Measurements from ENCODE around the gene PFKFB3.

PFKFB3 gene

GRCh38 chr10:6194311-6194710 is 8.4 kb upstream of the PFKFB3 start:
- TF ChIP-seq MAX (IDR thresholded peaks at IDR 0.05) (no peak), EGR1 (IDR thresholded peaks at IDR 0.05) (no peak), EP300 (IDR thresholded peaks at IDR 0.05; ENCODE audit: borderline replicate concordance) (no peak), YY1 (IDR thresholded peaks at IDR 0.05; ENCODE audit: low read depth) (no peak), FOXM1 (IDR thresholded peaks at IDR 0.05; ENCODE audit: borderline replicate concordance, low read depth) (no peak), NFIC (IDR thresholded peaks at IDR 0.05) (no peak), RAD21 (IDR thresholded peaks at IDR 0.05; ENCODE audit: low read depth) (no peak), TEAD4 (IDR thresholded peaks at IDR 0.05) (no peak), CEBPB (IDR thresholded peaks at IDR 0.05) (no peak), CREB1 (IDR thresholded peaks at IDR 0.05; ENCODE audit: low read depth) (no peak)
- TF ChIP-seq, protein P1, sequence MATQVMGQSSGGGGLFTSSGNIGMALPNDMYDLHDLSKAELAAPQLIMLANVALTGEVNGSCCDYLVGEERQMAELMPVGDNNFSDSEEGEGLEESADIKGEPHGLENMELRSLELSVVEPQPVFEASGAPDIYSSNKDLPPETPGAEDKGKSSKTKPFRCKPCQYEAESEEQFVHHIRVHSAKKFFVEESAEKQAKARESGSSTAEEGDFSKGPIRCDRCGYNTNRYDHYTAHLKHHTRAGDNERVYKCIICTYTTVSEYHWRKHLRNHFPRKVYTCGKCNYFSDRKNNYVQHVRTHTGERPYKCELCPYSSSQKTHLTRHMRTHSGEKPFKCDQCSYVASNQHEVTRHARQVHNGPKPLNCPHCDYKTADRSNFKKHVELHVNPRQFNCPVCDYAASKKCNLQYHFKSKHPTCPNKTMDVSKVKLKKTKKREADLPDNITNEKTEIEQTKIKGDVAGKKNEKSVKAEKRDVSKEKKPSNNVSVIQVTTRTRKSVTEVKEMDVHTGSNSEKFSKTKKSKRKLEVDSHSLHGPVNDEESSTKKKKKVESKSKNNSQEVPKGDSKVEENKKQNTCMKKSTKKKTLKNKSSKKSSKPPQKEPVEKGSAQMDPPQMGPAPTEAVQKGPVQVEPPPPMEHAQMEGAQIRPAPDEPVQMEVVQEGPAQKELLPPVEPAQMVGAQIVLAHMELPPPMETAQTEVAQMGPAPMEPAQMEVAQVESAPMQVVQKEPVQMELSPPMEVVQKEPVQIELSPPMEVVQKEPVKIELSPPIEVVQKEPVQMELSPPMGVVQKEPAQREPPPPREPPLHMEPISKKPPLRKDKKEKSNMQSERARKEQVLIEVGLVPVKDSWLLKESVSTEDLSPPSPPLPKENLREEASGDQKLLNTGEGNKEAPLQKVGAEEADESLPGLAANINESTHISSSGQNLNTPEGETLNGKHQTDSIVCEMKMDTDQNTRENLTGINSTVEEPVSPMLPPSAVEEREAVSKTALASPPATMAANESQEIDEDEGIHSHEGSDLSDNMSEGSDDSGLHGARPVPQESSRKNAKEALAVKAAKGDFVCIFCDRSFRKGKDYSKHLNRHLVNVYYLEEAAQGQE (IDR thresholded peaks at IDR 0.05; ENCODE audit: low read depth), result no peak
- TF ChIP-seq, protein P2, sequence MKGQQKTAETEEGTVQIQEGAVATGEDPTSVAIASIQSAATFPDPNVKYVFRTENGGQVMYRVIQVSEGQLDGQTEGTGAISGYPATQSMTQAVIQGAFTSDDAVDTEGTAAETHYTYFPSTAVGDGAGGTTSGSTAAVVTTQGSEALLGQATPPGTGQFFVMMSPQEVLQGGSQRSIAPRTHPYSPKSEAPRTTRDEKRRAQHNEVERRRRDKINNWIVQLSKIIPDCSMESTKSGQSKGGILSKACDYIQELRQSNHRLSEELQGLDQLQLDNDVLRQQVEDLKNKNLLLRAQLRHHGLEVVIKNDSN (IDR thresholded peaks at IDR 0.05), result no peak

- TF ChIP-seq CEBPB (IDR thresholded peaks at IDR 0.05) (no peak), MAX (IDR thresholded peaks at IDR 0.05) (no peak), NFIC (IDR thresholded peaks at IDR 0.05) (no peak), ZBTB7A (IDR thresholded peaks at IDR 0.05; ENCODE audit: low read depth) (no peak), EGR1 (IDR thresholded peaks at IDR 0.05) (no peak), TAF1 (IDR thresholded peaks at IDR 0.05; ENCODE audit: low read depth) (no peak), EP300 (IDR thresholded peaks at IDR 0.05; ENCODE audit: borderline replicate concordance) (no peak), CREB1 (IDR thresholded peaks at IDR 0.05; ENCODE audit: low read depth) (no peak), RAD21 (IDR thresholded peaks at IDR 0.05; ENCODE audit: low read depth) (no peak), TEAD4 (IDR thresholded peaks at IDR 0.05) (no peak), YY1 (IDR thresholded peaks at IDR 0.05; ENCODE audit: low read depth) (no peak), TCF12 (IDR thresholded peaks at IDR 0.05; ENCODE audit: low read depth) (no peak), FOXM1 (IDR thresholded peaks at IDR 0.05; ENCODE audit: borderline replicate concordance, low read depth) (no peak)
- TF ChIP-seq, protein P1 (IDR thresholded peaks at IDR 0.05; ENCODE audit: low read depth), result no peak
- TF ChIP-seq, protein P2 (IDR thresholded peaks at IDR 0.05), result no peak
Measured at GRCh38 chr10:6195376-6195775, 7.4 kb upstream of the PFKFB3 start.

- TF ChIP-seq NFIC (IDR thresholded peaks at IDR 0.05) (no peak), TCF12 (IDR thresholded peaks at IDR 0.05; ENCODE audit: low read depth) (no peak), CREB1 (IDR thresholded peaks at IDR 0.05; ENCODE audit: low read depth) (no peak), CEBPB (IDR thresholded peaks at IDR 0.05) (no peak), TAF1 (IDR thresholded peaks at IDR 0.05; ENCODE audit: low read depth) (no peak), YY1 (IDR thresholded peaks at IDR 0.05; ENCODE audit: low read depth) (no peak), EGR1 (IDR thresholded peaks at IDR 0.05) (no peak), RAD21 (IDR thresholded peaks at IDR 0.05; ENCODE audit: low read depth) (no peak), MAX (IDR thresholded peaks at IDR 0.05) (no peak), FOXM1 (IDR thresholded peaks at IDR 0.05; ENCODE audit: borderline replicate concordance, low read depth) (no peak), TEAD4 (IDR thresholded peaks at IDR 0.05) (no peak), EP300 (IDR thresholded peaks at IDR 0.05; ENCODE audit: borderline replicate concordance) (no peak), ZBTB7A (IDR thresholded peaks at IDR 0.05; ENCODE audit: low read depth) (no peak)
- TF ChIP-seq, protein P2 (IDR thresholded peaks at IDR 0.05), result no peak
- TF ChIP-seq, protein P1 (IDR thresholded peaks at IDR 0.05; ENCODE audit: low read depth), result no peak
Measured at GRCh38 chr10:6195846-6196245, 6.9 kb upstream of the PFKFB3 start.

- TF ChIP-seq YY1 (IDR thresholded peaks at IDR 0.05; ENCODE audit: low read depth) (no peak), TEAD4 (IDR thresholded peaks at IDR 0.05) (no peak), NFIC (IDR thresholded peaks at IDR 0.05) (no peak), TAF1 (IDR thresholded peaks at IDR 0.05; ENCODE audit: low read depth) (no peak), ZBTB7A (IDR thresholded peaks at IDR 0.05; ENCODE audit: low read depth) (no peak), MAX (IDR thresholded peaks at IDR 0.05) (no peak), FOXM1 (IDR thresholded peaks at IDR 0.05; ENCODE audit: borderline replicate concordance, low read depth) (no peak), EGR1 (IDR thresholded peaks at IDR 0.05) (no peak), CEBPB (IDR thresholded peaks at IDR 0.05) (no peak), RAD21 (IDR thresholded peaks at IDR 0.05; ENCODE audit: low read depth) (no peak), EP300 (IDR thresholded peaks at IDR 0.05; ENCODE audit: borderline replicate concordance) (no peak), CREB1 (IDR thresholded peaks at IDR 0.05; ENCODE audit: low read depth) (no peak), TCF12 (IDR thresholded peaks at IDR 0.05; ENCODE audit: low read depth) (no peak)
- TF ChIP-seq, protein P2 (IDR thresholded peaks at IDR 0.05), result no peak
- TF ChIP-seq, protein P1 (IDR thresholded peaks at IDR 0.05; ENCODE audit: low read depth), result no peak
Measured at GRCh38 chr10:6197321-6197720, 5.4 kb upstream of the PFKFB3 start.
